Peyer's patch (tissue), 4 donors: ENCODE data around the gene SIX5.

Experiments used
- CTCF ChIP-seq, 6 experiments: fragments of 450-650 bp in 4 of 6; fragments of 200-600 bp in 2 of 6; sonication (generic) in 1 of 6; IDR thresholded peaks; one replicate each; pipeline ENCODE4 v1.5.1; 2017 to 2019; ENCODE audit warnings: antibody characterized with exemption in 6 of 6, mild to moderate bottlenecking in 3 of 6, moderate library complexity in 1 of 6
- POLR2A ChIP-seq, 2 donors: fragments of 450-650 bp; IDR thresholded peaks; one replicate each; pipeline ENCODE4 v1.5.1; 2017; ENCODE audit warnings: antibody characterized with exemption in 2 of 2, mild to moderate bottlenecking in 2 of 2, moderate library complexity in 2 of 2

GRCh38 chr19:45739498-45740439 is 29.3 kb downstream of the SIX5 start:
- TF ChIP-seq CTCF (IDR thresholded peaks at IDR 0.05) = no peak
- no peak for TF ChIP-seq POLR2A (IDR thresholded peaks at IDR 0.05)
